Effector CD4-positive, alpha-beta T cell (primary cell): ENCODE results near the gene PURB.
"Not testable (repeated sequence)": the region's sequence is repeated elsewhere in the genome, so short reads cannot be mapped to it uniquely, and the experiment has no call there.

Experiments used
- DNase-seq: peaks from one replicate; pipeline ENCODE4 v3.0.0-alpha.2; 2020
- total RNA-seq: gene quantifications from one replicate; lab custom pipeline; 2026; lab: John Stamatoyannopoulos, UW

Gene PURB
- 109 reads per million, percentile 84 among the genes with 10 or more reads in this experiment for total RNA-seq

DNA sequence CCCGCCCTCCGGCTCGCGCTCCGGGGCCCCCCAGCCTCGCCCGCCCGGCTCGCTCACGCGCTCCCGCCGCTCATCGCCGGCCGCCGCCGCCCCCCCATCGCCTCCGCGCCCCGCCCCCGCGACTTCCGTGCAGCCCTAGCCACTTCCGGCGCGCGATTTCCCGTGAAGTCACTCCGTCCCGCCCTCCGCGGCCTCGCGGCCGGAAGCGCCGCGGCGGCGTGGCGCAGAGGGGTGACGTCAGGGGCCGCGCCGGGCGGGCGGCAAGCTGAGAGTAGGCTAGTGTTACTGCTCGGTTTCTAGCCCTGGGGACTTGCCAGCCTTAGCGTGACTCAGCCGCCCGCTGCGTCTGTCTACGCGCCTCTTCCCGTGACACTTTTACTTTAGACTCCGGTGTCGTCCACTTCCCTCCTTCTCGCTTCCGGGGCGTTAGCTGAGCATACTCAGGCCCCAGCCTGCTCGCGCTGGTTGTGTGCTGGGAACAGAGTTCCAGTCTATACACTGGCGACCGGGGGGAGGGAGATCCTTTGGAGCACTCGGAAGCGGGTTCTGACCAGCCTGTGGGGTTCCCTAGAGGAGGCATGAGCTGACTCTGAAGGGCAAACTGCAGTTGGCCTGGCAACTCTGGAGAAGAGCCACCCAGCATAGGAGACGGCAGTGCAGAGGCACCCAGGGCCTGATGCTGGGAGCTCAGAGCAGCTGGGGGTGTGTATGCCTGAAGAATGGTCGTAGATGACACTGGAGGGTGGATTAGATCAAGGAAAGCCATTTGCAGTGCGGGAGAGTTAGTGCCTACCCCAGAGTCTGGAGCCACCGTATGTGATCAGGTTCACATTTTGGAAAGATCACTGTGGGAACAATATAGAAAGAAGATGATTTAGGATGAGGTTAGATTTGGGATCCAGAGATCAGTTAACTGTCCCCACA, at the start of gene PURB:
TSS of gene PURB (minus strand) at position 137 of the 924 bp plus-strand sequence. CDS start 182 bp downstream, outside the sequence.
- peak; percentile 96 for DNase-seq

DNA sequence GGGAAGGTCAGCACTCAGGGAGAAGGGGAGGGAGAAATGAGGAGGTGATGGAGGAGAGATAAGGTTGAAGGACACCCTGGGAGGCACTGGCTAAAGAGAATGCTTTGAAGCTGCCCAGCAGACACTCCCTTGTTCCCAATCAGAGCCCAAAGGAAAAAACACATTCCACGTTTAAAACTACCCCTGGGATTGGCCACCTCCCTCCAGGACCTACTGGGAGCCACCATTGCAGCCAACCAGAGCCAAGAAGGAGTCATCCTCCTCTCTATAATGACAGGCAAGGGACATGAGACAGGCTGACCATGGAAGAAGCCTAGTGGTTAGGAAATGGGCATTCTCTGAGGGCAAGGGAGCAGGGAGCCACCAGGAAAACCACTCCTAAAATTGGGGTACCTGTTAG, 49.7 kb upstream of the PURB start:
- DNase-seq, result no peak

DNA sequence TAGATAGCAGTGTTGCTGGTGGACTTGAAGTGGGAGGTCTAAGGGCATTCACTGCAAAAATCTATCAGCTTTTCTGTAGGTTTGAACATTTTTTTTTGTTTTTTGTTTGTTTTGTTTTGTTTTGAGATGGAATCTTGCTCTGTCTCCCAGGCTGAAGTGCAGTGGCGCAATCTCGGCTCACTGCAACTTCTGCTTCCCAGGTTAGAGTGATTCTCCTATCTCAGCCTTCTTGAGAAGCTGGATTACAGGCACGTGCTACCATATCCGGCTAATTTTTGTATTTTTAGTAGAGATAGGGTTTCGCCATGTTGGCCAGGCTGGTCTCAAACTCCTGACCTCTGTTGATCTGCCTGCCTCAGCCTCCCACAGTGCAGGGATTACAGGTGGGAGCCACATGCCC, 49.2 kb upstream of the PURB start:
- DNase-seq, result not testable (repeated sequence)

DNA sequence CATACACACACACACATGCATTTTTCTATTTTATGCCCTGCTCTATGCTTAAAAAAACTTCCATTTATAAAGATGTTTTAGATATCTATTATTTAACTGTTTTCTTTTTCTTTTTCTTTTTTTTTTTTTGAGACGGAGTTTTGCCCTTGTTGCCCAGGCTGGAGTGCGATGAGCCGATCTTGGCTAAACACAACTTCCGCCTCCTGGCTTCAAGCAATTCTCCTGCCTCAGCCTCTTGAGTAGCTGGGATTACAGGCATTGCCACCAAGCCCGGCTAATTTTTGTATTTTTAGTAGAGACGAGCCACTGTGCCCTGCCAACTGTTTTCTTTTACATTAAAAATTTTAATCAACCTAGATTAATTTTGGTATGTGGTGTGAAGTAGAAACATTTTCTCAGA, 45.6 kb upstream of the PURB start:
- DNase-seq, result no peak

DNA sequence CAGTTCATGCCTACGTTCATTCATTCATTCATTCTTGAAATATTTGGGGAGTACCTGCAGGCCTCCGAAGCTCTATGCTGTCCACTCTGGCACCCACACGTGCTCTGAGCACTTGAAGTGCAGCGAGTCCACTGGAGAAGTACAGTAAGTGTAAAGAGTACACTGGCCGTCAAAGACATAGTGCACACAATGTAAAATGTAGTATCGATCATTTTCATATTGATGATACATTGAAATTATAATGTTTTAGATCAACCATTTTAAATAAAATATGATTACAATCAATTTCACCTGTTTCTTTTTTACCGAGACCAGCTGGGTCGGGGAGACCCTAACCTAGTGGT, 37.0 kb upstream of the PURB start:
- DNase-seq, result no peak

DNA sequence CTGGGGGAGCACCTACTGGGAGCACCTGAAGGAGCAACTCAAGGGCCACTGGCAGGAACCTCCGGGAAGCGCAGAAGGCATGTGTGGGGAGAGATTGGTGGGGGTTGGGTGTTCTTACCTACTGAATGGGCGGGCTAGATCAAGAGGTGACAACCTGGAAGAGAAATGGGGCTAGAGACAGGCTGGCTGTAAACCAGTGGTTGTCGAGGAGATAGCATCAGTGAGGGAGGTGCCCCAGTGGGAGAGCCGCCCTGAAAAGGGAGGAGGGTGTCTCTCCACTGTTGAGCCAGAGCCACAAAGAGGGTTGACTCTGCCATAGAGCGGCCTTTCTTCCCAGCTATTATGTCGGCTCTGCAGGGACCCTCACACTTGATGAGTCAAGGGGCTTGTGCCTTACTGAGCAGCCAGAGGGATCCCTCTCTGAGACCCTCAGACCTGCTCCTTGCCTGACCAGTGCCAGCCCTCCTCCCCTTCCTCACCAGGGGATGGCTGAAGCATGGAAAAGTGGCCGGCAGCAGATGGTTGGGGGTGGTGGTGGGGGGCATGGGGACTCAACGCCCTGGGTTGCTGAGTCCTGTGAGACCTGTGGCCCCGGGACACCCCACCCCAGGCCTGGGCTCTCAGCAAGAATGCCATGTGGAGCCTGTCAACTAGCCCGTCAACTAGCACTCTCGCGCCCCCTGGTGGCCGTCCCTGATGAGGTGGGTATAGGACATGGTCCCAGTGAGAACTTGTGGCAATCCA, 36.4 kb upstream of the PURB start:
- peak; percentile 97 for DNase-seq

GRCh38 chr7:44920119-44920518, 34.8 kb upstream of the PURB start:
- DNase-seq, result no peak

DNA sequence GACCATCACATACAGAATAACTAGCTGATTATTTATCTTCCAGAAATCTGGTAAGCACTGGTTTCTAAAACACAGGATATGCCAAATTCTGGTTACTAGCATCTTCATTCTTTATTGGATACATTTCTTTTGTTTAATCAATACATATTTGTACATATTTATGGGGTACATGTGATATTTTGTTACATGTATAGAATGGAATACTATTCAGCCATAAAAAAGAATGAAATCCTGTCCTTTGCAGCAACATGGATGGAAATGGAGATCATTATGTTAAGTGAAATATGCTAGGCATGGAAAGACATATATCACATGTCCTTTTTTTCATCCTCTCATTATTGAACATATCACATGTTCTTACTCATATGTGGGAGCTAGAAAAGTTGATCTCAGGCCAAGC, 32.7 kb upstream of the PURB start:
- DNase-seq, result no peak

GRCh38 chr7:44917465-44917864, 32.1 kb upstream of the PURB start:
- DNase-seq, result no peak

GRCh38 chr7:44914992-44915607, 29.8 kb upstream of the PURB start:
- DNase-seq, result peak; percentile 62

DNA sequence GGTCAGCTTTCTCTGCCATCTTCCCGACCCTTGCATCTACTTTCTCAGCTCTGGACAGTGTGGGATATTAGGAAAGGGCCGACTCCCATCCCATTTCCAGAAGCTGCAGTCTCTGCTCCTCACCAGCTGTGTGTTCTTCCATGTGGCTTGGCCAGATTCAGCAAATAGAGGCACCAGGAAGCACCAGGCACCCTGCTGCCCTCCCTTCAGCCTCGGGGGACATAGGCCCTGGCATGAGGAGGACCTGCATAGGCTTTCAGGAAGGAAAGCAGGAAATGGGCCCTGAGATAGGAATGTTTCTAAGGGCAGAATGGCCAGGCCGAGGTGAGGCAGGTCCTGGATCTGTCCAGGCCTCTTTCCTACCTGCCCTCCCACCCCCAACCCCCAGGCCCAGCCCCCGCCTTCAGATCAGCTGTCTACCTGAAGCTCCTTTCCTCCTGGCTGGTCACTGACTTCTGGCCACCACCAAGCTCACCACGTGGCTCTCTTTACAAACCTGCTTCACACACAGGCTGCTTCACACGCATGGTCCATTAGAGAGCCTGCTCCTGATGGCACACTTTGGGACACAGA, 27.5 kb upstream of the PURB start:
- DNase-seq, result no peak

DNA sequence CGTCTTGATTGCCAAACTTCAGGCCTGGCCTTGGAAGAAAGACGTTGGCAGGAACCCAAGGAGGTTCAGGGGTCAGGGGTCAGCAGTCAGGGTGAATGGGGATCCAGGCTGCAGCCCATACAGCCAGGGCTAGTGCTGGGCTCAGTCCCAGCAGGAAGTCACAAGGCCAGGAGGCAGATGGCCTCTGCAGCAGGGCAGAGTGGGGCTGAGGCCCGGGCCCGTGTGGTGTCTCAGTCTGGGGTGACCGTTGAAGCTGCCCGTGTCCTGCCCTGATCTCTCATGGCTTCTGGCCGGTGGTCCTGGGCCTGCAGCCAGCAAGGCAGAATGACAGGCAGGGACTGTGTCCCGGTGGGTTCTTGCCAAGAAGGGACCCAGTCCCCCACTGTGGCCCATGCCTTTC, 26.6 kb upstream of the PURB start:
- no peak for DNase-seq

GRCh38 chr7:44909596-44910389, 24.5 kb upstream of the PURB start:
- DNase-seq, result no peak

- DNase-seq, result no peak
Observed at GRCh38 chr7:44906965-44907364, 21.6 kb upstream of the PURB start.

- DNase-seq, result no peak
Observed at GRCh38 chr7:44905002-44905635, 19.8 kb upstream of the PURB start.

- no peak for DNase-seq
Observed at GRCh38 chr7:44899443-44899842, 14.1 kb upstream of the PURB start.

DNA sequence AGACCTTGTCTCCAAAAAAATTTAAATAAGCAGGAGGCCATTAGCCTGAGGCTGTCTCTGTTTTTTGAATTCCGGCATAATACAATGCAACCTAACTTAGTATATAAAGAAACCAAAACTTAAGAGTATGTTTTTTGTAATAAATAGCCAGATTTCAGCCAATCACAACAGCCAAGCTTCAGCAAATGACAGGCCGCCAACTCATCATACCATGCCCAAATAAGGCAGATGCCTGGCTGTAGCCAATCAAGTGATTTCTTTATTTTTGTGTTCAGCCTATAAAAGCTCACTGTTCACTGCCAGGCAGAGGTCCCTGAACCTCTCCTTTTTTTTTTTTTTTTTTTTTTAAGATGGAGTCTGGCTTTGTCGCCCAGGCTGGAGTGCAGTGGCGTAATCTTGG, 12.7 kb upstream of the PURB start:
- no peak for DNase-seq

GRCh38 chr7:44897309-44897708, 12.0 kb upstream of the PURB start:
- DNase-seq, result no peak

DNA sequence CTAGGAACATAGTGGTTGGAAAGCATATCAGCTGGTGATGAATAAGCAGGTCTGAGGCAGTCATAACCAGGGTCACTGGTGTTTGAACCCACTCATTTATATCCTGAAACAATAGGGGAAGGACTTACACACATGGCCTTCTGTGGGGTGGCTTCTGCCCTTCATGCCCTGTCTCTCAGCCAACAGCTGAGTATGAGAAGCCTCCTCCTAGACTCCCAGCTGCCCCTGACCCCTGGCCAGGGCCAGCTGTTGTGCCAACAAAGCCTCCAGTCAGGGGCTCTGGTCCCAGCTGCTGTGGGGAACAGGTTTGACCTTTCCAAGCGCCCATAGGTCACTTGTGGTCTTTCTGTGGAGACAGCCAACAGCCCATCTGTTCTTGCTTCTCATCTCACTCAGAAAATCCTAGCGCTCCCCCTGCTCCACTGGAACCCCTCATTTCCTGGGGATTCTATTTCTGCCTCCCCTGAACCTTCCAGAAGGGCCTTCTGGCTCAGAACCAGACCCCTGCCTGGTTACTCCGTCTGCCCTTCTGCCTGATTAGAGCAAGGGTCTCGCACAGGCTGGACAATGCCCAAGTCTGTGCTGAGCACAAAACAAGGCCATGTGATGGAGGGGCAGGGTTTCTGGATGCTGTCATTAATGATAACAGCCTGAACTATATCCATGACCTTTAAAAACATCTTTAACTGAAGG, 9.7 kb upstream of the PURB start:
- DNase-seq, result no peak

DNA sequence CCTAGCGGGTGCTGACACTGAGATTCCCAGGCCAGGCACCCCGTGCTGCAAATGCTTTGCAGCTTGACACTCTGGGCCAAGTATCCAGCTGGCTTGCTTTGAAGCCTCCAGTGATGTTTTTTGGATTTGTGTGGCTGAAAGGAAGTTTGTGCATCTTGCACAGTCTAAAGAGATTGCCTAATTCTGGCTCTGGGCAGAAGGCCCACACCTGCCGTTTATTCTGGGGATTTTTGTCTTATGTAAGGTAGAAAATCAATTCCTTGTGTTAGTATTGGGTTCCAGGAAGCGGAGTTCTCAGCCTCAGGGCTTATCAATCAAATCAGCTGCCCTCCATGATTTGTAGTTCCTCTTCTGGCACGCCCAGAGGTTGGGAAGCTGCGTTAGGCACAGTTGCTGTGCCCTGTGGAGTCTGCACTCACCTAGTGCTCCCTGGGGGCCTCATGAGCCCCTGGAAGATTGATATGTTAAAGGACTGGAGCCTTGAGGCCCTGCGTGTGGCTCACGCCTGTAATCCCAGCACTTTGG, 8.4 kb upstream of the PURB start:
- no peak for DNase-seq

- DNase-seq, result no peak
Observed at GRCh38 chr7:44891791-44892190, 6.5 kb upstream of the PURB start.
